Heart left ventricle (tissue), 16 donors: ENCODE data around the gene KIF1A. TPM values are rescaled to one million over a fixed set of nuclear protein-coding genes. Genes with fewer than 3 reads are reported as not detected.
A peak's percentile ranks its signal among the peaks of the same experiment; 100 is the strongest.

ENCODE experiments used
- ATAC-seq, 4 donors: fragments of 200-7000 bp; cut with Tn5 transposase; one replicate each; pipeline ENCODE4 v1.9.1; 2020 to 2022; ENCODE audit warnings: moderate library complexity in 4 of 4, mild to moderate bottlenecking in 3 of 4, moderate number of reproducible peaks in 1 of 4
- DNase-seq, 5 donors: peaks; one replicate each; pipeline ENCODE4 v3.0.0-alpha.2; 2020
- H3K27ac ChIP-seq, 12 donors: fragments of 200-600 bp; sonication (generic) in 4 of 12; one replicate each; pipeline versions ENCODE4 v1.5.0 to v1.8.0; 2016 to 2022; ENCODE audit warnings: mild to moderate bottlenecking in 2 of 12
- H3K27me3 ChIP-seq, 9 donors: fragments of 200-600 bp; sonication (generic) in 2 of 9; one replicate each; pipeline versions ENCODE4 v1.5.1 to v1.8.0; 2016 to 2022; ENCODE audit warnings: mild to moderate bottlenecking in 3 of 9
- H3K36me3 ChIP-seq, 9 donors: fragments of 200-600 bp; sonication (generic) in 2 of 9; one replicate each; pipeline versions ENCODE4 v1.5.0 to v1.8.0; 2018 to 2022; ENCODE audit warnings: mild to moderate bottlenecking in 2 of 9
- H3K4me1 ChIP-seq, 12 donors: fragments of 200-600 bp; sonication (generic) in 4 of 12; one replicate each; pipeline versions ENCODE4 v1.5.0 to v1.8.0; 2016 to 2022; ENCODE audit warnings: mild to moderate bottlenecking in 3 of 12
- H3K4me3 ChIP-seq, 12 donors: fragments of 200-600 bp; sonication (generic) in 4 of 12; one replicate each; pipeline versions ENCODE4 v1.5.0 to v1.8.0; 2017 to 2022; ENCODE audit warnings: mild to moderate bottlenecking in 9 of 12, moderate library complexity in 4 of 12
- H3K9me3 ChIP-seq, 12 donors: fragments of 200-600 bp; sonication (generic) in 4 of 12; one replicate each; pipeline versions ENCODE4 v1.5.0 to v1.8.0; 2016 to 2022; ENCODE audit warnings: mild to moderate bottlenecking in 1 of 12
- CTCF ChIP-seq, 12 donors: fragments of 200-600 bp; sonication (generic) in 4 of 12; IDR thresholded peaks; one replicate each; pipeline versions ENCODE4 v1.5.0 to v1.8.0; 2018 to 2022; ENCODE audit warnings: antibody characterized with exemption in 12 of 12, mild to moderate bottlenecking in 5 of 12
- POLR2A ChIP-seq, 2 donors: fragments of 450-650 bp; IDR thresholded peaks; one replicate each; pipeline ENCODE4 v1.6.1; 2017; ENCODE audit warnings: antibody characterized with exemption in 2 of 2, mild to moderate bottlenecking in 2 of 2, moderate library complexity in 2 of 2
- WGBS, 4 donors: extraction: QIAGEN DNeasy Blood & Tissue Kit in 2 of 4; methylation state at CpG; one replicate each; pipeline versions ENCODE4 v1.1.5 to v1.1.7; 2013 to 2018; 5-methylcytosine and 5-hydroxymethylcytosine counted together
- intact Hi-C, 10 donors: fragments of 100-400 bp; cut with DNase I; formaldehyde crosslinking; loops; one replicate each; pipeline versions ENCODE4 v1.11.1 to v1.14.2; 2022
- polyA plus RNA-seq, 2 donors: library from polyadenylated mRNA; stranded (reverse); fragments of 200-250 nt; gene quantifications; one replicate each; pipeline ENCODE4 v1.2.3, GENCODE V29; 2013
- total RNA-seq, 9 donors: library from RNA; depleted of rRNA in 2 of 9; stranded (reverse); fragments of >200 nt in 2 of 9; fragmentation: NEBNext Ultra II Directional in 3 of 9; extraction: Animal tissue kit (Norgen Biotek cat#: 25700) in 3 of 9; gene quantifications; one replicate each; pipeline versions ENCODE4 v1.1.0 to v1.2.4, GENCODE V29; 2016 to 2023
- donor health status: ischemic (EF 13 %, LVEDD 7.1; RV severe dilation, severe dysfunction).
- donor health status: healthy with polysubstance abuse.
- donor health status: DM: no; HTN: yes; CAD: no.
- donor health status: DM: no; HTN: no; CAD: no.
- donor health status: ischemic (EF 25% LVEDD 6.9; RV normal size, moderate dysfunction).
- donor health status: ischemic (EF 25% LVEDD 5.7; RV mildly dilated, moderate dysfunction).
- donor health status: healthy.
- donor health status: DM: yes; HTN: yes; CAD: no.
- donor health status: ischemic (EF 35%, LVEDD 5.7; RV mildly dilated, moderate dysfunction).
- donor health status: nonischemic (EF 11% LVEDD 7.7; RV severe dilation, severe dysfunction).
- donor health status: DM: yes; HTN: yes; CAD: no.
- donor health status: PGD.
- donor health status: ischemic (EF 29% LVEDD 5.4; RV normal size, mild dysfunction).
- donor health status: nonischemic (EF 23%, LVEDD 6.1; RV moderate dilation, normal function).

KIF1A gene
- total and polyA plus RNA-seq, 11 donors, result 0.76 to 25.8 (median 2.7) TPM

GRCh38 chr2:240789501-240790369, 30.3 kb downstream of the KIF1A start:
- no peak overlapping the region for H3K27ac ChIP-seq
- H3K27me3 ChIP-seq, result peaks cover 0 to 14% (median 0%) of the 10 kb centered on the region in 9 donors
- intact Hi-C loops, result no loop called here
- H3K36me3 ChIP-seq, result no peaks in the 10 kb centered on the region
- TF ChIP-seq CTCF (IDR thresholded peaks at IDR 0.05) (no peak), POLR2A (IDR thresholded peaks at IDR 0.05) (no peak)
- H3K4me1 ChIP-seq, result peaks cover 0 to 8% (median 0%) of the 10 kb centered on the region in 12 donors
- 88 to 91% (median 89%) methylated on average over 22 to 23 of the region's 23 CpGs for WGBS, 4 donors
- ATAC-seq (no peak), DNase-seq (peak in 2 of 5 donors; percentile 10 to 47)
- no peak overlapping the region for H3K4me3 ChIP-seq
- no peaks in the 10 kb centered on the region for H3K9me3 ChIP-seq

- Histone ChIP-seq H3K9me3 (no peaks in the 10 kb centered on the region), H3K27me3 (peaks cover 0 to 16% (median 0%) of the 10 kb centered on the region in 9 donors), H3K4me1 (peaks cover 0 to 8% (median 0%) of the 10 kb centered on the region in 12 donors), H3K4me3 (no peak overlapping the region), H3K27ac (no peak overlapping the region), H3K36me3 (no peaks in the 10 kb centered on the region)
- TF ChIP-seq POLR2A (IDR thresholded peaks at IDR 0.05) (no peak), CTCF (IDR thresholded peaks at IDR 0.05) (no peak)
- no peak for ATAC-seq
- peak in 2 of 5 donors; percentile 16 to 20 for DNase-seq
- WGBS, 4 donors, result 79 to 91% (median 86%) methylated on average over 4 to 13 of the region's 13 CpGs
- intact Hi-C loops, result no loop called here
Measured at GRCh38 chr2:240789051-240789453, 31.0 kb downstream of the KIF1A start.

GRCh38 chr2:240788482-240788881, 31.5 kb downstream of the KIF1A start:
- peaks cover 0 to 18% (median 0%) of the 10 kb centered on the region in 9 donors for H3K27me3 ChIP-seq
- ATAC-seq (no peak), DNase-seq (peak in 2 of 5 donors; percentile 8 to 18)
- H3K36me3 ChIP-seq, result no peaks in the 10 kb centered on the region
- H3K4me3 ChIP-seq, result no peak overlapping the region
- no peak overlapping the region for H3K27ac ChIP-seq
- peaks cover 0 to 8% (median 0%) of the 10 kb centered on the region in 12 donors for H3K4me1 ChIP-seq
- 84 to 90% (median 85%) methylated on average over 4 of the region's 4 CpGs for WGBS, 4 donors
- intact Hi-C loops, result no loop called here
- H3K9me3 ChIP-seq, result no peaks in the 10 kb centered on the region
- TF ChIP-seq CTCF (IDR thresholded peaks at IDR 0.05), result no peak
- TF ChIP-seq POLR2A (IDR thresholded peaks at IDR 0.05), result no peak
